Activated CD4-positive, alpha-beta T cell treated with anti-CD3 and anti-CD28 coated beads for 4 hours (primary cell): ENCODE measurements around the gene RBPJL.
A peak's percentile ranks its signal among the peaks of the same experiment; 100 is the strongest.
"Not testable (repeated sequence)": the region's sequence is repeated elsewhere in the genome, so short reads cannot be mapped to it uniquely, and the experiment has no call there.

Experiments
- DNase-seq, 2 donors: peaks; one replicate each; pipeline ENCODE4 v3.0.0-alpha.2; 2020

Gene RBPJL

DNA sequence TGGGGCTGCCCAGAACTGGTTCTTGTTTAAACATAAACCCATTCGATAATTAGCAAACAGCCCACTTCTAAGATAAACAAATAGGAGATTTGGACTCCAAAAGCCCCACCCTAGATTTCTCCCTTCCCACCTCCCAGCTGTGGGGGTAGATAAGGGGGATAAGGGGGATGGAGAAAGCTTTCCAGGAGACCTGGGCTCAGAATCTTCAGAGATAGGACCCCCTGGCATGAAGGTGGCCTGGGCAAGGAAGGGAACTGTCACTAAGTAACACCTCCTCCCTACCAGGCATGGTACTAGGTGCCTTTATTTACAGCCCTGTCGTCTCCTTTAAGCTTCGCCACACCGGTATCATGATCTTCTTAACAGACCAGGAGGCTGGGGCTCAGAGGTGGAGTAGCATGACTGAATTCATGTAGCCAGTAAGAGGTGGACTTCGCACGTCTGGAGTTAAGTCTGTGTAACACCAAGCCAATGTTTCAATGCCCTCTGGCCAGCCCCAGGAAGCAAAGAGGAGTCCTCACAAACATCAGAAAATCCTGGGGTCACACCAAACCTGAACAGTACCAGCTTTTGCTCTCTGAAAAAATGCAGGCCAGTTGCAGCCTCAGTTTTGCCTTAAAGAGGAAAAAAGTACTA lies 37.0 kb downstream of the RBPJL start:
- DNase-seq = no peak

DNA sequence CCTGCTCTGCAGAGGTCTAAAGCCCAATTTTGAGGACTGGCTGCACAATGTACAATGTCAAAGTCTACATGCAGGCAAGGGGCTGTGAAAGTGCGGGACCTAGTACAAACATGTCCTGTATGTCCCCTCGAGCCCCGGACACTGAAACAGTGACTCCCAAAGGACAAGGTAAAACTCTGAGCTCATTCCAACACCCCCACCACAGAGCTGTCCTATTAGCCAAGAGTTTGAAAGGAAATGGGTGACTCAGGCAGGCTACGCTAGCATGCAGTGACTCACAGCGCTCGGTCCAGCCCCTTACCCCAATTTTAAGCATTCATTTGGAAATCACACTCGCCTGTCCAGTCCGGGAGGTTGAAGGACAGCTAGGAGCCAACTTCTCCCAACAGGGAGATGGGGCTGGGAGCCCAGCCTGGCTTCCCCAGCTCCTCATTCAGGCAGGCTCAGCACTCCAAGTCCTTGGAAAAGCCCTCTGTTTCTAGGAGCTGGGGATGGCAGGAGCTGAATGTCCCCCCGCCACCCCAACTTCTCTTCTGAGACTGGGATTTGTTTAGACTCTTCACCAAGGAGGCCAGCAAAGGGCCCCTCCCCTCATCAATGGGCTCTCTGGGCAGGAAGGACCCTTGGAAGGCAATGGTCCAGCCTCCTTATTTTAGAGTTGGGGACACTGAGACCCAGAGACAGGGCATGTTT lies 37.7 kb downstream of the RBPJL start:
- peak in 1 of 2 donors; percentile 12 for DNase-seq

DNA sequence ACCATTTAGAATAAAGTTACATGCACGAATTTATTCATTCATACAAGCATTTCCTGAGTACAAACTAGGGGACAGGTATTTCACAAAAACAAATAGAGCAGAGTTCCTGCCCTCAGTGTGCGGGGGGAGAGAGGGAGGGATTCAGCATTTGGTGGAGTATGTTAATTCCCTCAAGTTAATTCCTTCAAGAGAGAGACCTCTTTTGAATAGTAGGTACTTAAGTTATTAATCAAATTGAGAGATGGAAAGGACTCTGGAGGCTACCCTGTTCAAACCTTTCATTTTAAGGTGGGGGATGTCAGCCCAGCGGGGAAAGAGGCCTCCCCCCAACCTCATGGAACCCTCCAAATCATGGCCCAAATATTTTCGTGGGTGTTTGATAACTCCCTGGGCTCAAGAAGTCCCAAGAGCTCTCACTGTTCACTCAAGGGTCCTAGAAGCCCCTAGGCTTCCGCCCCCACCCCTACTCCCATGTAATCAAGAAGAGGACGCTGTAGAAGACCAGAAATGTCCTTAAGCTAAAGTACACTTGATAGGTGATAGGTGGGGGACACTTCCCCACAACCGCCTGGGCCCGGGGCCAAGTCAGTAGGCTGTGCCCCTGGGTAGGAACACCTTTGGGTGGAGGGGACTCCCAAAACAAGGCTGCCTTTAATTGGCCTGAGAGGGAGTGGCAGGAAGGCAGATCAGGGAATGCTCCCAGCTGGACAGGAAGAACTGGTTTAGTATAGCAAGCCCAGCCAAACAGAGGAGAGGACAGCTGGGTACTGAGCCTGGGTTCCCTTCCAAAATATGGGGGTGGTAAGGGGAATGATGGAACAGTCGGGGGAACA lies 38.7 kb downstream of the RBPJL start:
- no peak for DNase-seq

DNA sequence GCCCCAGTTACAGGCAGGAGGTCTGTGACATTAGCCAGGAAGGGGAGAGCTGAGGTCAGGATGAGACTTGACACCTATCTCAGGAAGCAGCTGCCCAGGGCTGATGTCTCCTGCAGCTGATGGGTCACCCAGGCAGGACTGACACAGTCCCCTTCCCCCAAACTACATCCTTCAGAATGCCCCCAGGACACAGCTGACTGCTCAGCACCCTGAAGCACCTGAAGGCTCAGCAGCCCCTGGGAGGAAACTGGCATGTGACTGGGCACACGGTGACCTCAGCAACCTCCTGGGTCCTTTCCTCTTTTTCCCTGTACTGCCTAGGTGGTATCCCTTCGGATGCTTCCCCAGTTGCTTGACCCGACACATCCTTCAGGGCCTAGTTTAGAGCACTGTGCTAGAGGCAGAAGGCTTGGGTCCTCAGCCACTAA lies 39.7 kb downstream of the RBPJL start:
- DNase-seq = no peak

GRCh38 chr20:45346851-45347250 lies 40.2 kb downstream of the RBPJL start:
- DNase-seq = no peak

DNA sequence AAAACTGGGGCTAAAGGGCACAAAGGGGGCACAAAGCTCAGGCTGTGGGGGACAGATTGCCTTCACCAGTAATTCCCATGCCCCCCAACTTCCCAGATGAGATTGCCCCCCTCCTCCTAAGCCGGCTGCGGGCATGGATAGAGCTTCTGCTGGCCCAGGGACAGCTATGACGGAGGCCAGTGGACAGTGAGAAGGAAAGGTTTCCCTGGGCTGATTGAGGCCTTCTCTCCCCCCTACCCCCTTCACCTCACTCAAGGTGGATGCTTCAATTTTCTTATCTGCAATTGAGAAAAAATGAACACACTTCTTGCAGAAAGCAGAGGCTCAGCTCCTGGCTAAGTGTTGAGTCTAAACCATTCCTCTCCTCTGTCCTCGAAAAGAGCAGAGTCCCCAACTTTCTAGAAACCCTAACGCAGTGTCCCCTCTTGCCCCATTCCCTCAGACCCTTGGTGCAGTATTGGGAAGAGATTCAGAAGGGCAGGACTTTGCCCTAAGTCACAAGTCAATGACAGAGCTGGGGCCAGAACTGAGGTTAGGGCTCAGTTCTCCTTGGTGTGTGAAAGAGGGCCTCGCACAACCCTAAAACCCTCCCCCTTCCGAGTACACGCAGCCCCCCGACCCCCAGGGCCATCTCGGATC lies 40.8 kb downstream of the RBPJL start:
- no peak for DNase-seq

DNA sequence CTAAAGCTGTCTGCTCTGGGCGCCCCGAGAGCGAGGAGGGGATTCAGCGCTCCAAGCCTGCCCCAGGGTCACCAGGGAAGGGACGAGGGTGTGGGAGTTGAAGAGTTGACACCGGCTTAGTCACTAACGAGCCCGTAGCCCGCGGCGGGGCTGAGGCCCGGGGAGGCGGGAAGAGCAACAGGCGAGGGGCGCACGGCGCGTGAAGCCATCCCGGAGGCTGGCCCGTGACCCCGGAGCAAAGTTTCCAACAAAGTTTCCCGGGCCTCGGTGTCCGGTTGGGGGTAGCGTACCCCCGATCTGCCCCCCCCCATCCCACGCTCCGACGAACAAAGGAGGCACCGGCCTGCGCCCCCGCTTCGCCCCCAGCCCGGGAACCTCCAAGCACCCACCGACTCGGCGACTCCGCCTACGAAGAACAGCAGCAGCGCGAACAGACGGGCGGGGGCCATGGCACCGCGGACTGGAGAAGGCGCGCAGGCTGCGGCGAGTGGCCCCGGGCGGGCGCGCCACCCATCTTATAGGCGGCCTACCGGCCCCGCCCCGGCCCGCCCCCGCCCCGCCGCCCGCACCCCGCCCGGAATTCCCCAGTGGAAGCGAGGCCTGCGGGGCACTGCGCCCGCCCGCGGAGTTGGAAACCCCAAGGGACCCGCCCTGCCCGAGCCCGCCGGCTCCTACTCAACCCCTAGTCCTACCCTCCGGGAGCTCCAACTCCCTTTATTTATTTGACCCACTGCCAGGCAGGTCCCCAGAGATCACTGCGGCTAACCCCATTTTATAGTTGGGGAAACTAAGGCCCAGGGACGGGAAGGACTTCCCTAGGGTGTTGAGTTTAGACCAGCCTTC lies 41.5 kb downstream of the RBPJL start, which contains the start of gene SDC4:
SDC4 (minus strand) TSS at position 489 of the 843 bp plus-strand sequence; CDS start at position 449, 40 bp downstream.
- peak; percentile 65 to 74 for DNase-seq

- DNase-seq = no peak
Measured at GRCh38 chr20:45350217-45350616, 43.6 kb downstream of the RBPJL start.

DNA sequence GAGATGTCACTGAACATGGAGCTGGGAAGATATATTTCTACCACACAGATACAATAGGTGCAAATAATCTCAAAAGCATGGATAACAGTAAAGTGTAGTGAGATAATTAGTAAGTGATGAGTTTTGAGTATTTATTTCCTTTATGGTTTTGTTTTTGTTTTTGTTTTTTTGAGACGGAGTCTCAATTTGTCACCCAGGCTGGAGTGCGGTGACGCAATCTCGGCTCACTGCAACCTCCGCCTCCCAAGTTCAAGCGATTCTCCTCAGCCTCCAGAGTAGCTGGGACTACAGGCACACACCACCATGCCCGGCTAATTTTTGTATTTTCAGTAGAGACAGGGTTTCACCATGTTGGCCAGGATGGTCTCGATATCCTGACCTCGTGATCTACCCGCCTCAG lies 44.2 kb downstream of the RBPJL start:
- DNase-seq = not testable (repeated sequence)

DNA sequence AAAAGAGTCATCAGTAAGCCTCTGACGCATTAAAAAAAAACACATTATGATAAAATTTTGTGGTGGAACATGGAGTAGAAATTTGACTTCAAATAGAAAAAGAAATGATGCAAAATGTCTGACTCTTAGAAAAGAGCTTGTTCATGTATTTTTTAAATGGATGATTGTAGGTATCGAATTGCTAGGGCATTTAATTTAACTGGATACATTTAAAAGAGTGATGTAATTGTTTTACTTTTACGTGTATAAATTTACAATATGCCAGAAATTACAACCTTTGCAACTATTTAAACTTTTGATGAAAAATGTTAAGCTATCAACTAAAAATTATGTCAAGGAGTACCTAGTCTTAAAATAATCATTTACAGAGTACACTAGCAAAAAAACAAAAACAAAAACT lies 46.1 kb downstream of the RBPJL start:
- DNase-seq = no peak

DNA sequence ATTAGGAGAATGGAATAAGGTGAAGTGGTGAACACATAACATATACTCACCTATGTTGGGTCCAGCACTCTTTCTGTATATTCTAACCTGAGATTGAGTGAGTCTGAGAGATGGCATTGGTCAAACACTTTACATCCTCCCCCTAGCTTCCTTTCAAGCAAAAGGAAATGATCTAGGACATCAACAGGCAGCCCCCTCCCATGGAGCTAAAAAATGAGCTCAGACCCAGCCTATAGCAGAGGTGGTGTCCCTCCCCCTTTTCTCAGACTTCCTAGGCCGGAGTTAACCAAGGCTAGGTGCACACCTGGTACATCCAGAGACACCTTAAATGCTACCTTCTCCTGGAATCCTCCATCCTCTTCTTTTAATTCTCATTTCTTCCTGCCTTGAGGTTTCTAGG lies 47.1 kb downstream of the RBPJL start:
- DNase-seq = no peak

GRCh38 chr20:45354423-45355208 lies 48.0 kb downstream of the RBPJL start:
- no peak for DNase-seq

GRCh38 chr20:45355209-45356084 lies 48.8 kb downstream of the RBPJL start:
- no peak for DNase-seq

DNA sequence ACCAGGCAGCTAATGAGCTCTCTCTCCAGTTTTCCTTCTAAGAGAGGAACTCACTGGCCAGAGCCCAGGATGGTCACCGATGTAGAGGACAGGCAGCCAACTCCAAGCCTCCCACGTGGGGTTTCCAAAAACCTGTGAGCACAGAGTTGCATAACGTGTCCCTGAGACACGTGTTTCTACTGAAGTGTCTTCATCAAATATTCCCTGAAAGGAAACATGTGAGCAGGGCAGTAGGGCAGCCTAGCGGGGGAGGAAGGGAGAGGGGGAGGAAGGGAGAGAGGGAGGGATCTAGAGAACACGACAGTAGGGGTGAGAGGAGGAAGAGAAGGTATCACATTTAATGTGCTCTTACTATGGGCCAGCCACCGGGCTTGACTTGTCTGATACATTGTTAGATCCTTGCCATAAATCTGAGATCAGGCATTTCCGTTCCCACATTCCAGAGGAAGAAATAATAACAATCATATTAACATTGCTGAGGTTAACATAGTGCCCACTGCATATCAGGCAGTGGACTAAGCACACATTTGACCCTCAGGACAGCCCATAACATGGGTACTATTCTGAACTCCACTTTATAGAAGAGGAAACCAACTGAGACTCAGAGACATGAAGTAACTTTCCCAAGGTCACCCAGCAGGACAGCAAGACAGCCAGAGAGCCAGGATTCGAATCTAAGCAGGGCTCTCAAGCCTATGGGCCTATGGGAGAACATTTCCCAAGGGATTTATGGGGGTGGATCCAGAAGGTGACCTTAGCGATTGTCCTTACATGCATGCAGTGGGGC lies 51.8 kb downstream of the RBPJL start:
- DNase-seq = no peak

GRCh38 chr20:45359069-45359405 lies 52.4 kb downstream of the RBPJL start:
- no peak for DNase-seq

GRCh38 chr20:45359406-45360148 lies 52.9 kb downstream of the RBPJL start:
- no peak for DNase-seq

DNA sequence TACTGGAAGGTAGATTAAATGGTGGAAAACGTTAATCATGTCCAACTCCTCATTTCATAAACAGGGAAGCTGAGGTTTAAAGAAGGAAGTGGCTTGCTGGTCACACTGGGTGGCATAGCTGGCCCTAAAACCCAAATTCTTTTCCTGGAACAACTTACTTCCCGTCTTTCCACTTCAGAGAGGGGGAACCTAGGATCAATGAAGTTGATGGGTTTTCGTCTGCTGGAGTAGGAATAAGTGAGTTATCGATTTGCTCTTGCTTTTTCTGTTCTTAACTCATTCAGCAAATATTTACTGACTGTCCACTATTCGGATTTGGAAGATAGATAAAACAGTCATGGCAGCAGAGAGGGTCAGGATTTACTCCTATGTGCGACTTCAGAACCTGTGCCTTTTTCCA lies 55.2 kb downstream of the RBPJL start:
- no peak for DNase-seq

GRCh38 chr20:45362804-45363610 lies 56.4 kb downstream of the RBPJL start, which contains the start of gene SYS1:
SYS1 (plus strand) TSS chr20:45363156; CDS start chr20:45363532, 376 bp downstream.
- DNase-seq = peak; percentile 98 to 99
